Activated naive CD8-positive, alpha-beta T cell treated with anti-CD3 and anti-CD28 coated beads, Interleukin-2, amount 50 U/mL, for 16 hours (primary cell): ENCODE data around the gene GSC2.
"Not testable (repeated sequence)": the region's sequence is repeated elsewhere in the genome, so short reads cannot be mapped to it uniquely, and the experiment has no call there.

Experiments used
- DNase-seq: peaks from one replicate; pipeline ENCODE4 v3.0.0-alpha.2; 2020; ENCODE audit warnings: low read depth, low spot score

Gene GSC2

DNA sequence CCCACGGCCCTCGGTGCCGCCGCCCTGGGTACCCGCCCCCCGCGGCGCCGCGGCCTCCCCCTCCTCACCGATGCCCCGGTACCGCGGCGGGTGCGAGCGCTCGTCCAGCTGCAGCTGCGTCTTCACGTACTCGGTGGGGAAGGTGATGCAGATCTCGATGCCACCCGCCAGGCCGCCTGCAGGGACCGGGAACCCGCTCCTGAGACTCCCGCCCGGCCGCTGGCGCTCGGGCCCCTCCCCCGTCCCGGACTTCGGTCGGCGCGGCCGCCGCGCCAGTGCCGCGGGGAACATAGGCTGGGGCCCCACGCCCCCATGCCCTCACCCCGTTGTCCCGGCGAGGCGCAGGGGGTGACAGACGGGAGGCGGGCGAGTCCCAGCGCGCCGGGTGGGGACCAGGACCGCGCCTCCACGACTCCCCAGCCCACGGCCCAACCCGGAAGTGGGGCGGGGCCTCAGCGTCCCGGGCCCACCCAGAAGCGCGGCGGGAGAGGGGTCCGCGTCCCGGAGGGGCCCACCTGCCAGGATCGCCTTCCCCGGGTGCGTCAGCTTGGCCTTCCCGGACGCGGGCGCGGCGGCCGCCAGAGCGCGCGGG, 28.1 kb upstream of the GSC2 start:
- peak; percentile 32 for DNase-seq

DNA sequence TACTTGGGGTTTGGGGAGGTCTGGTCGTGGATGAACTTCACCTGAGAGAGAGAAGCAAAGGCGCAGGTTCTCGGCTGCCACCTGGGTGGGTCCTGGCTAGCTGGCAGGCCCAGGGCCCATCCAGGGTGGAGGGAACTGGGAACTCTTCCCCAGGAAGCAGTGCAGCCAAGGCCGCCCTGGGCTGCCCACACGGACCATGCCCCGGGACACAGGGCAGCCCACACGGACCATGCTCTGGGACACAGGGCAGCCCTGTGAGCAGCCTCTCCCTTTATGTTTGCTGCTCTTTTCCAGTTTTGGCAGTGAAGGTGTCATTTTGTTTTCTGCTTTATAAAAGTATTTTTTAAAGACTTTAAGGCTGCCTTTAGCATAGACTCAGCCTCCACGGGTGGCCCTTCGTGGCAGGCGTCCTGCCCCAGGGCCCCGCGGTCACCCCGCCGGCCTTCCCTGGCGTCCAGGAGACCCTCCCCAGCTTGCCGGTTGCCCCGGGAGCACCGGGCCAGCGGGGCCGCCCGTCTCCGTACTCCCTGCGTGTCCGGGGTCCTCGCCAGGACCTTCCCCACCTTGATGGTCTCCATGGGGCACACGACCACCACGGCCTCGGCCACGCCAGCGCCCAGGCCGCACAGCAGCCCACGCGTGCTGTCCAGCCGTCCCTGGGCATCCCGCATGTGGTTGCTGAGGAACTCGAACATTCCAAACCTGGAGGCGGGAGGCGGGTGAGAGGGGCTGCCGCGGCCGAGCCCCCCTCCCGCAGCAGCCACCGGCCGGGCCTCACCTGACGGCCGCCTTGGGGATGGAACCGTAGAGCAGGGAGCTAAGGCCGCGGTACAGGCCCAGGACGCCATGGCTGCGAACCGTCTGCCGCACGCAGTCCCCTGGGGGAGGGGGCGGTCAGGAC, 27.3 kb upstream of the GSC2 start:
- DNase-seq, result no peak

DNA sequence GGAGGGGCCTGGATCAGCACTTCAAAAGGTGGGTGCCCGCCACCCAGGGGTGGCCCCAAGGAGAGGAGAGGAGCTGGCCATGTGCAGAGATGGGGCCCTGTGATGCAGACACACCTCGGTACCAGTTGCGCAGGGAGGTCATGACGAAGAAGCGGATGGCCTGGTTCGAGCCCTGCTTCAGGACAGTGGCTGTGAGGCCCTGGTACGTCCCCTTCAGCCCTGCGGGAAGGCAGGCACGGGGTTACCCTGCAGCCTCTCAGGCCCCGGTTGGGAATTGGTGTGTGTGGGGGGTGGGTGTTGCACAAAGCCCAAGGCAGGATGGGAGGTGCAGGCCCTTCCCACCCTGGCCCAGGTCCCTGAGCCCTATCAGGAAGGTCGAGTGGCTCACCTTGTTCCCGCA, 26.6 kb upstream of the GSC2 start:
- DNase-seq, result no peak

DNA sequence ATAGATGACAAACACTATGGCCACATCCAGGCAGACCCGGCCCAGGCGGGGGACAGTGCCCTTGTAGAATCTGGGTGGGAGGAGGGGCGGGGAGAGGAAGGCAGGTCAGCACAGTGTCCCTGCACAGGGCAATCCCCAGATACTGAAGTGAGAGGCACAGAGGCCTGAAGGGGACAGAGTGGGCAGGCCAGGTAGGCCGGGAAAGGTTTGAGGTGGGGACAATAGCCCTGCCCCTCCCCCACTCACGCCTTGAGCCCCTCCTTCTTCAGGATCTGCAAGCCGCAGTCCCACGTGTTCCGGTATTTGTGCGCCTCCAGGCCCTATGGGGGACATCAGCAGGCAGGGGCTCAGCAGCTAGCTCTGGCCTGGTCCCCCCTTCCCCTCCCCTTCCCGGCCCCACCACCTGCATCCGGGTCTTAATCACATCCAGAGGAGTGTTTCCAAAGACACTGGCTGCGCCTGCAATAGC, 26.1 kb upstream of the GSC2 start:
- DNase-seq, result no peak

DNA sequence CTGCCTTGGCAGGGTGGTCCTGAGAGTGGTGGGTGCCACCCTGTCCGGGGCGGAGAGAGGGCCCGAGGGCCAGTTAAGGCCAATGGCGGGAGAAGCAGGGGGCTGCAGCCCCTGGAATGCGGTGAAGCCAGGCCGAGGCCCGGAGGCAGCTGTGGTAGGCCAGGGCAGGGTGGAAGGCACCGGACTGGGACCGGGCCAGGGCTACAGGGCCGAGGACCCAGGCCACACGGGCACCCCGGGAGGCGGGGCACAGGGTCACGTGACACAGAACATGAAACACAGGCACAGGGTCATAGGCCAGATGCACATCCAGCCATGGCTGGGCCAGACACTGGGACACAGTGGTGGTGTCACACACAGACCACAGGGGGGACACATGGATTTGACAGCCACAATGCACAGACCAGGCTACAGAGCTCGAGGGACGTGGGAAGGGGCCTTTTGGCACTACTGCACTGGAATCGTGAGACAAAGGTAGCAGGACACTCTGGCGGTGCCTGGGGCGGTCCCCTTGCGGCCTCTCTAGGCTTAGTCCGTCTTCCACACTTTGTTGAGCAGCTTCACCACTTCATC, 25.6 kb upstream of the GSC2 start:
- no peak for DNase-seq

DNA sequence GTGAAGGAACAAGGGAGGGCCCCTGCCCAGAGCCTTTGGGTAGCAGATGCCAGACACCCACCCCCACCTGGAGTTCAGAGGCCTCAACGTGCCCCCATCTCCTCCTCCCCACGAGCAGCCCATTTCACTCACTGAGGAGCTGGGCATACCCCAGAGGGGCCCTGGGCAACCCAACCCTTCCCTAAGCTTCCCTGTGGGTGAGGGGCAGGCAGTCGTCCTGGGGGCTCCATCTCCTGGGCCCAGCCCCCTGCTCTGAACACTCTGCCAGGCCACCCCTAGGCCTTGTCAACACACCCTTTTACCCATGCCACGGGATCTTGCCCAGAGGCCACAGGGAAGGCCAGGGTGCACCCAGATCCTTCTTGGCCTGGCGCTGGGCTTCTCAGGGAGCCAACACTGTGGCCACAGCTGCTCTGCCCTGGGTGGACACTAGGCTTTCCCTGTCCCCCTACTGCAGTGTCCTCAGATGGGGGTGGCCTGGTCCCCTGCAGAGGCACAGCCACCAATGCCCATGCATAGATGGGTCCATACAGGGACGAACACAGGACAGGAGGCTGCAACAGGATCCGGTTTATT, 25.0 kb upstream of the GSC2 start:
- no peak for DNase-seq

DNA sequence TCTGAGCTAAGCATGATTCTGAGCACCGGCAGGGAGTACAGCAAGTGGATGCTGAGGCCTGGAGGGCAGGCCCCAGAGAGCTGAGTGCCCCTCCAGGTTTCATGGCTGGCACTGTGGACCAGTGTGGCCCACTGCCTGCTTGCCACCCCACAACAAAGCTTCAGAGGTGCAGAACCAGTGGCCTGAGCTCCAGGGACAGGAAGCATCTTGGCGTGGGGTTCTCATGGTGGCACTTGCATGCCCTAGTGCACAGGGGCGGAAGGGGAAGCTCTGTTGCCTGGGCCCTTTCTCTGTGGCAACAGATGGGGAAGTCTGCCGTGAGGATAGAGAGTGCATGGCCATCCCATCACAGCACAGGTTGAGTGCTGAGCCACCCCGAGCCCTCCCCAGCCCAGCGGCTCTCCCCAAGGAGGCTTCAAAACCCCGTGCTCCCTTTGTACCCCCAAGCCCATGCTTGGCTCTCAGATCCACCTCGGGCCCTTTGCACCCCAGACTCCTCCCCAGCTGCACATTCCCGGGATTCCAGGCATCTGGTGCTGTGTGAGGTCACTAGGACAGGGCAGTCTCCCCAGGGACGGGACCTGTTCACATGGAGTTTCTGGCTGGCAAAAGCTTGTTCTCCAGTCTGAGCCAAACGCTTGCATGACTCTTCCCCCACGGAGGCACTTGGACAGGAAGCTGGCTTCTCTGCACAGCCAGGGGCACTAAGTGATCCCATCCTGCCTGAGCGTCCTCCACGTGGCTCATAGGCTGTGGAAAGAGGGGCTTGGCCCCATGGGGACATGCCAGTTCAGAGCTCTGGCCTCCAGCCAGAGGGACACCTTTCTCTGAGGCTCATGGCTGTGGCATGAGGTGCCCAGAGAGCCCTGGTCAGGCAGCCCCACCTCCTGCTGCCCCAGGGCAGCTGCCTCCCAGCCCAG, 24.3 kb upstream of the GSC2 start:
- DNase-seq, result no peak

DNA sequence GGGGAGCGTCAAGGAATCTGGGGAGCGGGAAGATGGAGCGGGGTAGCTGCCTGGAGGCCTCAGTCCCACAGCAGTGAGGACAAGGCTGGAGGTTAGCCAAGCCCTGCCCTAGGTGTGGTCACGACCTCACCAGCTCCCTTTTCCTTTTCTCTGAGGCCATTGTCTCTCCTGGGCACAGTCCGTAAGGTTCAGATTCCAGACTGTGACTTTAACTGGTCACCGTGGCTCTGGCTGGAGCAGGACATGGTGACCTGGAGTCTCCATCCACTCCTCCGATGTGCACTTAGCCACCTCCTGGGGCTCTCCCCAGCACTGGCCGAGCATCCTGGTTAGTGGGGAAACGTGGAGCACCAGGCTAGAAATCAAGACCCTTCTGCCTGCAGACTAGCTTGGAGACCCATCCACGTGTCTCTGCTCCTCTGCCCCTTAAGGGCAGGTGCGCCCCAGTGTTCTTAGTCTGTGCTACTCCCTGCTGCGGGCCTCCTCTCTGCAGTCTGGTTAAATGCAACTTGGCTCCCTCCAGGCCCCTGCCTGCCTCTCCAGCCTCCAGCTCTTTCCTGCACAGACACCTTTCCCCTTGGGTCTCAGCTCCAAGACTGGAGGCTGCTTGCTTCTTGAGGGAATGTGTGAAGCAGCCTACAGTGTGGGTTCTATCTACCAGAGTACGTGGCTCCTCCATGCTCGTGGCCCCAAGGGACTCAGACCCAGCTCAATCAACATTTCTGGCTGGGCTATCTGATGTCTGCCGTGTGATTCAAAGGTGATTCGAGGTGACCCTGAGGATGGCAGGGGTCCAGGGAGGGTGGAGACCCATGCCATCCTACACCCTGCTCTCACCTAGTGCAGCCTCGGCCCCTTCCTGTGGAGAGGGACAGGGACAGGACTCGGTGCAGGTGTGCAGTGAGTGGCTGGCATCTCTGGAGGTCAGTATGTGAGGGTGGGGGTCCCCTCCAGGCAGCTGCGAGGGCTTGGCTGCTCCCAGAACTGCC, 23.2 kb upstream of the GSC2 start:
- DNase-seq, result no peak

DNA sequence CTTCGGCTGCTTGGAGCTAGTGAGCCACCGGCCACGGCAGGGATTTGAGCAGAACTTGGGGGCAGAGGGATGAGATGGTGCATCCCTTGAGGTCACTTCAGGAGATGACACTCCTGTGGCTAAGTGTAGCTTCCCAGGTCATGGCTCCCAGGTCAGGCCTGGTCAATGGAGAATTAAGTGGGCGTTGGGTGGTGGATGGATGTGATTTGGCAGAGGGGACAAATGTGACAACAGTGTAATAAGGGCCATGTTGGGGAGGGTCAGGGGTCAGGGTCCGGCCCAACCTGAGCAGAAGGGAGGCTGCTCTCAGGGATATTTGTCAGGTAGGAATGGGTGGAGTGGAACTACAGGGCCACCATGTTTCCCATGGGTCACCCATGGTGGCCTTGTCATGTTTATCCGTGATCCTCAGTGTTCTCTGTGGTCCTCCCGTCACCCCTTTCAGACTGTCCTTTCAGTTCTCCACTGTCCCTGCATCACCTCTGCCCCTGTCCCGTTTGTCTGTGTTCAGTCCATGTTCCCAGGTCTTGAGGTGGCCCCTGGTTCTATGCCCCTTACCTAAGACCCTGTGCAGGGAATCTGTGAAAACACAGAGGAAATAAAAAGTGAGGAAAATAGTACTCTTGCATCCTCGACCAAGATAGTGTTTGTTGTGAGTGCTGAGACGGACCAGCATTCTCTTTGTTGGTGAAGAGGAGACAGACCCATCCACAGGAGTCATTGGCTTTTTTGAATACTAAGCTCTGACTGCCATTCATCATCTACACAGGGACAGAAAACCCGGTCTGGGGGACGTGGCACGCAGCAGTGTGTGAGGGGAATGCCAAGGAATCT, 22.3 kb upstream of the GSC2 start:
- no peak for DNase-seq

DNA sequence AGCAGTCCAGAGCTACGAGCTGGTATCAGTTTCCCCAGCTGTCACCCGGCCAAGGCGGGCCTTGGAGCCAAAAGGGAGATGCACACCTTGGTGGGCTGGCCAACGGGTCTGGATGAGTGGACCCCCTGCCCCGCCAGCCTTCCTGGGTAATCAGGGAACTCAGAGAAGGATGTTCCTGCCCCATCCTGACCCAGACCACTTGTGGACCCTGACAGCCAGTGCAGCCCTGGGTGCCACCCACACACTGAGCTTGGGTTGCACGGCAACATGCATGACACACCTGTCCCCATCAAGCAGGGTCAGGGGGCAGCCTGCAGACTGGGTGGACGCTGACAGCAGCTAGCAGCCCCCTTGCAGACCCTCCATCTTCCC, 19.8 kb upstream of the GSC2 start:
- DNase-seq, result no peak

DNA sequence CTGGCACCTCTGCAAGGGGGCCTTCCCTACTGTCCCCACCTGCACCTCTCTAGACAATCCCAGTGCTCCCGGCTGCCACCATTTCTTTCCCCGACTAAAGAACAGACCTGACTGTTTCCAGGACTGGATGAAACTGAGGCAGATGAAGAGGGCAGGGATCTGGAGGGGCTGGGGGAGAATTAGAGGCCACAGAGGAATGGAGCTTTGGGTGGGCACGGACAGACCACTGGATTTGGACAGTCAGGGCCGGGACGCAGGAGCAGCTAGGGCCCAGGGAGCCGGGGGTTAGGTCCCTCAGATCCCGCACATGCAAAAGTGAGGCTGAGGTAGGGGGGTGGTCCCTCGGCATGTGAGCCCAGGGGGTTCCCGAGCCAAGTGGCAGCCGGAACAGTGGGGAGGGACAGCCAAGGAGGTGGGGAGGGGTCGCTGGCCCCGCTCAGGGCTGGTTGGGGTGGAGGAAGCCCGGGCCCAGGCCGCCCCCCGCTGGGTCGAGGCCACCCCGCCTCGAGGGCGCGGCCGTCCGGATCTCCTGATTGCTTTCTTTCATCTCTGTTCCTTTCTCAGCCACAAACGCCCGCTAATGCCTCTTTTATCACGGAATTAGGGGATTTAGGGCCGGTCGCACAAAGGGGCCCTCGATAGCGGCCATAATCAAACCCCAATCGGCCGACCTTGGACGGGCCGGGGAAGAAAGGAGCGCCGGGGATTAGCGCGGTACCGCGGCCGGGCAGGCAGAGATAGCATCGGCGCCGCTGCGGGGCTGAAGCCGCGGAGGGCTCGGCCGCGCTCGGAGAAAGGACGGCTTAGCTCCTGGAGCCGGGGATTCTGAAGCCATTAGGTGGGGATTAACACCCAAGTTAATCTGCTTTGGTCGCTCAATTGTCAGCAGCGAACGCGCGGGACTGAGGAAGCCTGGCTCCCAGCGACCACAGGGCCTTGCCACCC, 19.2 kb upstream of the GSC2 start:
- no peak for DNase-seq

DNA sequence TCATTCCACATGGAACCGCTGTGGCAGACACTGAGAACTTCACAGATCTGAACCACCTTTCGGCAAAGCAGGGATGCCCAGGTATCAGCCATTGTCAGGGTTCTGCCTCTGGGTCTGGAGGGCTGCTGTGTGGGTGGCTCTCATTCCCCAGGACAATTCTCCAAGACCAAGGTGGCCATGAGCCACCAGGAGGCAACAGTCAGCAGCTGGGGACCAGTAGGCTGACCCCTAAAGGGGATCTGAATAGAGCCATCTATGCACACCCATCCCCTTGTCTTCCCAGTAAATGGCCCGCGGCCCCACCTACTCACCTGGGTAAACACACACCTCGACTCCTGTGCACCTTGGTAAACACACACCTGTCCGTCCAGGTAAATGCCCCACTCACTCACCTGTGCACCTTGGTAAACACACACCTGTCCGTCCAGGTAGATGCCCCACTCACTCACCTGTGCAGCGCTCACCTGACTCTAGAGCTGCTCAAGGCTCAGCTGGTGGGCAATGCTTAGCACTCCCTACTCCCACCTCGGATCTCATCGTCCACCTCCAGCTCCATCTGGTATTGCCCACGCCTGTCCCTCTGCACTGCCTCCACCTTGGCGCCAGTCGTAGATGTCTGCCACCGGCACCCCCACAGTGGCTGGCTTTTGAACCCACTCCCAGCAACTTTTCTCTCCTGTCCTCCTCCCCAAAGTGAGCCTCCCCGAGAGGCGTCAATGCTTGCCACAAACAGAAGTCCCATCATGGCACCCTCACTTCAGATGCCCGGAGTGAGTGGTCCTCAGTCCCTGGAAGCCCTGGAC, 18.2 kb upstream of the GSC2 start:
- no peak for DNase-seq

DNA sequence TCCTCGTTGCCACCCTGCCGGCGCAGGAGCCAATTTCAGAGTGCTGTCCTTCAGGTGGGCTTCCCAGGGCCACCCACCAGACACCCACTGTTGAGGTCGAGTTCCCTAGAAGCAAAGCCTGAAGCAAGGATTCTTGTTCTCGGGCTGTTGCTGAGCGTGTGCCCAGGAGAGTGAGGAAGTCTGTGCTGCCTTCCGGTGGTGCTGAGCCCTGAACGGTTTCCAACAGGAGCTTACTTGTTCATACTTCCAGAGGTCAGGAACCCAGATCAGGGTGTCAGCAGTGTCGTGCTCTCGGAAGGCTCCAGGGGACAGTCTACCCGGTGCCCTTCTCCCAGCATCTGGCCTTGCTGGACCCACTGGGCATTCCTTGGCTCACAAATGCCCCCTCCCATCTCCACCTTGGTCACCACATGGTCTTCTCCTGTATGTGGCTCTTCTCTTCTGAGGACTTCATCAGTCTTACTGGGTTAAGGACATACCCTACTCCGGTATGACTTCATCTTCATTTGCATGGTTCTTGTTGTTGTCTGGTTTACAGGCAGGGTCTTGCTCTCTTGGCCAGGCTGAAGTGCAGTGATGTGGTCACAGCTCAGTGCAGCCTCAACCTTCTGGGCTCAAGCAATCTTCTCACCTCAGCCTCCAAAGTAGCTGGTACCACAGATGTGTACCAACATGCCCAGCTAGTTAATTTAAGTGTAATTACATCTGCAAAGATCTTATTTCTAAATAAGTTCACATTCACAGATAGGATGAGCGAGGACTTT, 17.2 kb upstream of the GSC2 start:
- DNase-seq, result no peak

DNA sequence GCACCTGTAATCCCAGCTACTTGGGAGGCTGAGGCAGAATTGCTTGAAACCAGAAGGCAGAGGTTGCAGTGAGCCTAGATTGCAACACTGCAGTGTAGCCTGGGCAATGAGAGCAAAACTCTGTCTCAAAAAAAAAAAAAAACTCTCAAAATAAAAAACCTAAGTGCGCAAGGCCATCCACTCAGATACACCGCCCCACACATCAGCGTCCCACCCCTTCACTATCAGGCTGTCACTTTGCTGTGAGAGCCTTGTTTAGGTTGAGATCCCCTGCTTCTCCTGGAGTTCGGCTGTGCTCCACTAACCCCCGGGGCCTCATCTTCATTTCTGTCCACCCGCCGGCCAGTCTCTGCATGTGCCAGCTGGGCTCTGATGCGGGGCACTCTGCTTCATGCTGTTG, 16.3 kb upstream of the GSC2 start:
- no peak for DNase-seq

DNA sequence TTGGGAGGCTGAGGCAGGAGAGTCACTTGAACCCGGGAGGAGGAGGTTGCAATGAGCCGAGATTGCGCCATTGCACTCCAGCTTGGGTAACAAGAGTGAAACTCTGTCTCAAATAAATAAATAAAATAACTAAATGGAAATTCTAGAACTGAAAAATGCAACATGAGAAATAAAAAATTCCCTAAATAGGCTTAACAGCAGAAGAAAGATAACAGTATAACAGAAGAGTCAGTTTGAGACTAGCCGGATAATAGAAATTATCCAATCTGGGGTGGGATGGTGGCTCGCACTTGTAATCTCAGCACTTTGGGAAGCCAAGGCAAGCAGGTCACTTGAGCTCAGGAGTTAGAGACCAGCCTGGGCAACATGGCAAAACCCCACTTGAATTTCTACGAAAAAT, 14.3 kb upstream of the GSC2 start:
- no peak for DNase-seq

DNA sequence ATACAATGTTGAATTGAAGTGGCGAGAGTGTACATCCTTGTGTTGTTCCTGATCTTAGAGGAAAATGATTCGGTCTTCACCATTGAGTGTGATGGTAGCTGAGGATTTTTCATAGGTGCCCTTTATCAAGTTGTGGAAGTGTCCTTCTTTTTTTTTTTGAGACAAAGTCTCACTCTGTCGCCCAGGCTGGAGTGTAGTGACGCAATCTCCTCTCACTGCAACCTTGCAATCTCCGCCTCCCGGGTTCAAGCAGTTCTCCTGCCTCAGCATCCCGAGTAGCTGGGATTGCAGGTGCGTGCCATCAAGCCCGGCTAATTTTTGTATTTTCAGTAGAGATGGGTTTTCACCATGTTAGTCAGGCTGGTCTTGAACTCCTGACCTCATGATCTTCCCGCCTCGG, 8.6 kb upstream of the GSC2 start:
- not testable (repeated sequence) for DNase-seq

DNA sequence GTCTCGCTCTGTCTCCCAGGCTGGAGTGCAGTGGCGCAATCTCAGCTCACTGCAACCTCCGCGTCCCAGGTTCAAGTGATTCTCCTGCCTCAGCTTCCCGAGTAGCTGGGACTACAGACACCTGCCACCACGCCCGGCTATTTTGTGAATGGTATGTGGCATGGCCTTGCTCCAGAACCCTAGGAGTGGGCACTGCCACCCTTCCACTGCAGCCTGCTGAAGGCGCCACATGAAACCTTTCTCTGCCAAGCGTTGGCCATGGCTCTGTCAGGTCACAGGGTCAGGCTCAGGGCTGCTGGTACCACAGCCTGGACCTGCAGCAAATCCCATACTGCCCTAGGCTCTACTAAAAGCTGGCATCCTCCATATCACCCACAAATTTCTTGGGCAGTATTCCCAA, 6.0 kb upstream of the GSC2 start:
- DNase-seq, result not testable (repeated sequence)
